HG03025 (cell line): ENCODE results near the gene STOX1.
"Not testable (repeated sequence)": the region's sequence is repeated elsewhere in the genome, so short reads cannot be mapped to it uniquely, and the experiment has no call there.

Experiments used
- ATAC-seq: cut with Tn5 transposase; IDR thresholded peaks from one replicate; pipeline ENCODE4 v1.9.1; 2021; ENCODE audit warnings: mild to moderate bottlenecking, moderate library complexity; ENCODE audit not compliant: unreplicated experiment, low FRiP score

Gene STOX1

GRCh38 chr10:68878496-68878895 is 51.2 kb downstream of the STOX1 start:
- ATAC-seq, result no peak

GRCh38 chr10:68879628-68880027 is 52.3 kb downstream of the STOX1 start:
- ATAC-seq, result no peak

- ATAC-seq, result no peak
Measured at GRCh38 chr10:68880181-68880580, 52.9 kb downstream of the STOX1 start.

- ATAC-seq, result no peak
Measured at GRCh38 chr10:68895041-68895440, 67.7 kb downstream of the STOX1 start.

GRCh38 chr10:68897336-68897741 is 70.0 kb downstream of the STOX1 start:
- ATAC-seq, result no peak

GRCh38 chr10:68899186-68899745 is 71.9 kb downstream of the STOX1 start:
- ATAC-seq, result no peak

- peak; percentile 26 for ATAC-seq
Measured at GRCh38 chr10:68900427-68901104, 73.2 kb downstream of the STOX1 start.

- ATAC-seq, result peak; percentile 96
Measured at GRCh38 chr10:68901105-68901927, 74.0 kb downstream of the STOX1 start, which contains the start of gene DDX50. Gene DDX50, plus strand, starts transcription at chr10:68901315. Its CDS starts 70 bp downstream, at chr10:68901385.

- no peak for ATAC-seq
Measured at GRCh38 chr10:68902382-68902781, 75.1 kb downstream of the STOX1 start.

GRCh38 chr10:68924593-68924992 is 97.3 kb downstream of the STOX1 start:
- ATAC-seq, result no peak

- no peak for ATAC-seq
Measured at GRCh38 chr10:68925489-68925888, 98.2 kb downstream of the STOX1 start.

GRCh38 chr10:68929157-68929556 is 101.8 kb downstream of the STOX1 start:
- ATAC-seq, result not testable (repeated sequence)

- not testable (repeated sequence) for ATAC-seq
Measured at GRCh38 chr10:68929888-68930287, 102.6 kb downstream of the STOX1 start.

- not testable (repeated sequence) for ATAC-seq
Measured at GRCh38 chr10:68932860-68933259, 105.5 kb downstream of the STOX1 start.

- no peak for ATAC-seq
Measured at GRCh38 chr10:68934994-68935393, 107.7 kb downstream of the STOX1 start.

GRCh38 chr10:68938117-68938516 is 110.8 kb downstream of the STOX1 start:
- no peak for ATAC-seq

- no peak for ATAC-seq
Measured at GRCh38 chr10:68938884-68939283, 111.6 kb downstream of the STOX1 start.

GRCh38 chr10:68940917-68941316 is 113.6 kb downstream of the STOX1 start:
- ATAC-seq, result not testable (repeated sequence)
